ENCODE results near the gene CEACAM3.
A peak's percentile ranks its signal among the peaks of the same experiment; 100 is the strongest.
"Not testable (repeated sequence)": the region's sequence is repeated elsewhere in the genome, so short reads cannot be mapped to it uniquely, and the experiment has no call there.

Gene CEACAM3

GRCh38 chr19:41796362-41796761, at the start of gene CEACAM3:
Gene CEACAM3 (plus strand): TSS chr19:41796587. CDS start chr19:41796678, 91 bp downstream.
- DNase-seq = no peak

GRCh38 chr19:41746593-41747227, 49.7 kb upstream of the CEACAM3 start:
- DNase-seq = peak; percentile 82

GRCh38 chr19:41748012-41748411, 48.4 kb upstream of the CEACAM3 start:
- no peak for DNase-seq

- not testable (repeated sequence) for DNase-seq
Measured at GRCh38 chr19:41750248-41751134, 45.9 kb upstream of the CEACAM3 start.

- peak; percentile 46 for DNase-seq
Measured at GRCh38 chr19:41753159-41753558, 43.2 kb upstream of the CEACAM3 start.

GRCh38 chr19:41753936-41754529, 42.4 kb upstream of the CEACAM3 start:
- DNase-seq = no peak

- DNase-seq = peak; percentile 17
Measured at GRCh38 chr19:41755328-41755913, 41.0 kb upstream of the CEACAM3 start, which contains the start of gene CEACAM6. Gene CEACAM6 (plus strand): TSS chr19:41755530. CDS start chr19:41755639, 109 bp downstream.

GRCh38 chr19:41758846-41759245, 37.5 kb upstream of the CEACAM3 start:
- DNase-seq = no peak

- DNase-seq = no peak
Measured at GRCh38 chr19:41767115-41767514, 29.3 kb upstream of the CEACAM3 start.

GRCh38 chr19:41768105-41768504, 28.3 kb upstream of the CEACAM3 start:
- DNase-seq = not testable (repeated sequence)

- no peak for DNase-seq
Measured at GRCh38 chr19:41769608-41770007, 26.8 kb upstream of the CEACAM3 start.

- no peak for DNase-seq
Measured at GRCh38 chr19:41771410-41771809, 25.0 kb upstream of the CEACAM3 start.

- DNase-seq = peak; percentile 99
Measured at GRCh38 chr19:41774515-41774980, 21.8 kb upstream of the CEACAM3 start.

- no peak for DNase-seq
Measured at GRCh38 chr19:41776700-41777099, 19.7 kb upstream of the CEACAM3 start.

GRCh38 chr19:41783612-41784011, 12.8 kb upstream of the CEACAM3 start:
- no peak for DNase-seq

GRCh38 chr19:41784312-41784711, 12.1 kb upstream of the CEACAM3 start:
- DNase-seq = peak; percentile 29

GRCh38 chr19:41784743-41785142, 11.6 kb upstream of the CEACAM3 start:
- no peak for DNase-seq

- DNase-seq = peak; percentile 83
Measured at GRCh38 chr19:41785653-41786052, 10.7 kb upstream of the CEACAM3 start.

GRCh38 chr19:41787055-41787454, 9.3 kb upstream of the CEACAM3 start:
- no peak for DNase-seq

- not testable (repeated sequence) for DNase-seq
Measured at GRCh38 chr19:41788518-41788917, 7.9 kb upstream of the CEACAM3 start.

- DNase-seq = peak; percentile 57
Measured at GRCh38 chr19:41789053-41789452, 7.3 kb upstream of the CEACAM3 start.

- DNase-seq = no peak
Measured at GRCh38 chr19:41792513-41793413, 3.6 kb upstream of the CEACAM3 start.

Measured in DMS153 (cell line).